HG03520 (cell line): ENCODE results near the gene USH1C.

ENCODE experiments used
- ATAC-seq: cut with Tn5 transposase; IDR thresholded peaks from one replicate; pipeline ENCODE4 v1.9.1; 2021; ENCODE audit warnings: mild to moderate bottlenecking, moderate library complexity; ENCODE audit not compliant: unreplicated experiment

Gene USH1C

DNA sequence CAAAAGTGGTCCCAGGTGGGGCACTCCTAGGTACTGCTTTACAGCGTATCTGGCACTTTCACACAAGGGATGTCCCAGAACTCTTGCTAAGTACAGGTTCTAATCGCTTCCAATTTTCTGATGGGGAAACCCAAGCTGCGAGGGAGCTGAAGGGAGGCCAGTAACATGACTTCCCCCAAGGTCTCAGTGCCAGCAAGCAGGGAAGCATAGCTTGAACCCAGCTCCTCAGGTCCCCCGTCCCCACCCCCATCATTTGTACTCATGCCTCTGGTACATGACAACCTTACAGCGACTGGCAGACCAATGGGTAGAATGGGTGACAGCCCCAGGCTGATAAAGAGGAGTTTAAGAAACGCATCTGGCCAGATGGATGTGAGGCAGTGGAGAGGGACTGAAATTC is 66.9 kb downstream of the USH1C start:
- no peak for ATAC-seq

DNA sequence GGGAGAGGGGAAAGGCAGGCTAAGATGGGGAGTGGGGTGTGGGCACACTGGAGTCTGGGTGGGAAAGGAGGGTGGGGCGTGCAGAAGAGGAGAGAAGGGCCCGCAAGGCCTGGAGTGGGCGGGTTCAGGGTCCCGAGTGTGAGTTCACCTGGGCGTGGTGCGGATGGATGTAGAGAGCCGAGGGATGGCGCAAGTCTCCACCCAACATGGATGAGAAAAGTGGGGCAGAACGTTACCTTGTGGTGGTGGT is 67.2 kb downstream of the USH1C start:
- ATAC-seq, result no peak

DNA sequence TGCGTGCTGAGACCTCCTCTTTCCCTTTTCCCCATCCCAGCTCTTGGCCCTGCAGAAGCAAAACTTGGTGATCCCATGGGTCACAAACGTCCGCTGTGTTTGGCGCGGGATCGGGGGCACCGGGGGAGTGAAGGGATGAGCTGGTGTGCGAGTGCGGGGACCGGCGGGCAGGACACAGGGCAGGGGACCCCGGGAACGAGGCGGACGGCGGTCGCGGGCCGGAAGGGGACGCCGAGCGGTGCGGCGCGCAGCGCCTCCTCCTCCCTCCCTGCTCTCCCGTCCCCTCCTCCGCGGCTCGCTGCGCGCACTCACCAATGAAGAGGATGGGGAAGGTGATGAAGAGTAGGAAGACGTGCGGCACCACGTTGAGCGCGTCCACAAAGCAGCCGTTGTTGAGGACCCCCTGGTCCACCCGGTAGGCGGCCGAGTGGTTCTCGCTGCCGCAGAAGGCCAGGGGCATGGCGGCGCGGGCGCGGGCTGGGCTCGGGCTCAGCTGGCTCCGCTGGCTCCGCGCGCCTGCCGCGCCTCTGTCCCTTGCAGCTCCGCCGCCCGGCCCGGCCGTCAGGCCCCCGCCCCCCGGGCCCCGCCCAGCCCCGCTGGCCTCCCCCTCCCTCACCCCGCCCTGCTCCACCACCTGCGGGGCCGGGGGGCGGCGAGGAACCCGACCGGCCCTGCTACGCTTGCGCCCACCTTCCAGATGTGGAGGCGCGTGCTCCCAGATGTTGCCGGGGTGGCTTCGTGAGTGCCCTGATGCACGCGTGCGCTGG is 67.7 kb downstream of the USH1C start, which contains the start of gene ABCC8:
Gene ABCC8, minus strand, starts transcription at position 529 of the 767 bp plus-strand sequence. Its CDS starts 69 bp downstream, at position 460.
- no peak for ATAC-seq

DNA sequence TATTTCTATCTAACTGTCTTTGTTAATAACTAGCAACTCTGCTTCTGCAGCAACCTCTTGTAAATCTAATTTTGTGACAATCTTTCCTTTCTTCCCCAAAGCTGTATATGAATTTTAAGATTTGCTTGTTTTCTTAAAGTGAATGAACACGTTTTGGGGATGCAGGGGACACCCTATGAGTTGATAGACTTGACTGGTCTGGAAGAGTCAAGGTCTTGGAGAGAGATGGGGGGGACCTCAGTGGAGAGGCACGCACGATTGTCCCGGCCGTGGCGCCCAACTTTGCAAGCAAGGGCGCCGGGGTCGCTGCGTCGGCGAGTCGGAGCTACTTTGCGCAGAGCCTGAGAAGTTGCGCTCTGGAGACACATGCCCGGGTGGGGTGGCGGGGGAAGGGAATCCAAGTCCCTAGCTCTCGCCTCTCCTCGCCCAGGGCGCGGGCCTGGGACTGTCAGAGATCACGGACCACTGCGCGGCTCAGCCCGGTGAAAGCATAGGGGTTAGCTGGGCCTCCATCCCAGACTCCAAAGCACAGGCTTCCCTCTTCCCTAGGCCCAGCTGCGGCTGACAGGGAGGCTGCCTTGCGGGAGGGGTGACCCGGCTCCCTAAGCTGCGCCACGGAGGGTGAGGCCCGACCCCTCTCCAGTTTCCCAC is 68.4 kb downstream of the USH1C start:
- ATAC-seq, result no peak

DNA sequence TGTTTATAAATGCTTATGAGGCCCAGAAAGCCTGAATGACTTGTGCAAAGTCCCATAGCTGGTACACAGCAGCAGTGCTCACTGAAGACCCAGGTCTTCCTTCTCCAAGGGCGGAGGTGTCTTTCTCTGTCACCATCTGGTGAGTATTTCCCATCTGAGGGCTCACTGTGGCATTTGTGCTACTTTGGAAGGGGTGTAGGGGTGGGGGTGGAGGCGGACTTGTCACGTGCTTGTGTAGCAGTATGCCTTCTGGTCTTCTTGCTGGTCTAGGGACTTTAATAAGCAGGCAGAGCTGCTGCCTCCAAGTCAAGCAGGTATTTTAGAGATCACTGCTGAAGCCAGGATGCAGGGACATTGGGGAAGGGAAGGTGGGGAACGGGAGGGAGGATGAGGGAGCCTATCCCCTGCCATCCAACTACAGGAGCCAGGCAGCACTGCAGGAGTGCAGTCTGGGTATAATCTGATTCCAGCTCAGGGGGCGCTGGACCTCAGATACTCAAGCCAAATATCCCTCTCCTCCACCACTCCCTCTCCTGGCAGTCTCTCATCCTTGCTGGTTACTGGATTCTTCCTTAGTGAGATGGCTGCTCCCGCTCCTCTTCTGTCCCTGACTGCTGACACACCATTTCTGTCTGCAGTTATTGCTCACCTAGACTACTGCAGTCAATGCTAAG is 71.0 kb downstream of the USH1C start:
- ATAC-seq, result no peak

DNA sequence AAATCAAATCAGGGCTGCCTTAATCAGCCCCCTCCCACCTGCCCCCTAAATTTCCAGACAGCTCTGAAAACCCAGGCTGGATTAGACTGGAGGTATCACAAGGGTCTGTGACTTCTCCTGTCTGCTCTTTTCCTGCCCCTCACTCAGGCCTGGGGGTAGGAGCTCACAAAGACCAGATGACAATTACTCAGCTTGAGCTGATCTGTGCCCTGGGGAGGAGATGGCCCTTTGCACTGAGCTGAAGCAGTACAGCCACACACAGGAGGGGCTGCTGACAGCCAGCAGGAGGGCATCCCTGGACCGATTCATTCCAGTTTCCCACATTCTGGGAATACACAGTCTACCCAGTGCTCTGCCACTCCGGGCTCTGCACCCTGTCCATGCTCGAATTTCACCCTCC is 71.7 kb downstream of the USH1C start:
- no peak for ATAC-seq

DNA sequence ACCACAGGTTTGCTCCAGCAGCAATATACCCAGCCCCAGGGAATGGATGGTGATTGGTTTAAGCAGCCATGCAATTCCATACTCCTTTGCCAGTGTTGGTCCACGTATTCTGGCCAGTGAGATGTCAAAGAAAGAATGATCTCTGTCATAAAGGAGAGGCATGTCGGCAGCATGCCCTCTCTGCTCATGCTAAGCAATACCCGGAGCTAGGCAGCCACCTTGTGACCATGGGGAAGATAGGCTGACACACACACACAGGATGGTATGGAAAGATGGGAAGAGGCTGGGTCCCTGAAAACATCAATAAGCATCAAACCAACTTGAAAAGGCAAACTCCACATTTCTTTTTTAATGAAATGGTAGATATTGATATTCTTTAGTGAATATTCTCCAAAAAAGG is 72.7 kb downstream of the USH1C start:
- ATAC-seq, result no peak

DNA sequence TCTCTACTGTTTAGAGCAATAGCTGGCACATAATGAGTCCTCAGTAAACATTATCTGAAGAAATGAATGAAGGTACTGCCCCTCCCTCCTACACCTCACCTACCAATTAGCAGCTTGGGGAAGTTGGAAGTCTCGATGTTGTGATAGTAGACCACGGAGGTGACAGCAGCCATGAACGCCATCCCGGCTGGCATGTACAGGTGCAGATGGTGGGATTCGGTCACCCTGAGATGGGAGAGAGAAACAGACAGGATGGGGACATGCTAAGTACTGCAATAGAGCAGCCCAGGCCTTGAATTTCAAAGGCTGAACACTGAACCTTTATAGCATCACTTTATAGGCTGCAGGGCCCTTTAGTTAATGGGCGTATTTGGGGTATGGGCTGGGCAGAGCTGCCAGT is 74.2 kb downstream of the USH1C start:
- ATAC-seq, result no peak

DNA sequence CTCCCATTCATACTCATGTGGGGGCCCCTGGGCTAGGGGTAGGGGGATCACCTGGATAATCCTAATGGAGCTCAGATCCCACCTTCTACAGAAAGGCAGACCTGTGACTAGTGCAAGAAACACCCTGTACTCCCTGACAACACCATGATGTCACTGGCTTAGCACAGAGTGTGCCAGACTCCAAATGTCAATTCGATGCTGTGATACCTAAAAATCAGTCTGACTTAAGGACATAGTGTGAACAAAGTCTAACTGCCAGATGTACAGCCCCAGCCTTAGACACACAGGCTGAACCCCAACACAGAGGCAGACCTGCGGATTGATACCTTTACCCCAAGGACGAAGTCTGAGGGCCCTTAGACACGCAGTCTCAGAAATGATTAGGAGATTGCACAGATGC is 76.1 kb downstream of the USH1C start:
- no peak for ATAC-seq

DNA sequence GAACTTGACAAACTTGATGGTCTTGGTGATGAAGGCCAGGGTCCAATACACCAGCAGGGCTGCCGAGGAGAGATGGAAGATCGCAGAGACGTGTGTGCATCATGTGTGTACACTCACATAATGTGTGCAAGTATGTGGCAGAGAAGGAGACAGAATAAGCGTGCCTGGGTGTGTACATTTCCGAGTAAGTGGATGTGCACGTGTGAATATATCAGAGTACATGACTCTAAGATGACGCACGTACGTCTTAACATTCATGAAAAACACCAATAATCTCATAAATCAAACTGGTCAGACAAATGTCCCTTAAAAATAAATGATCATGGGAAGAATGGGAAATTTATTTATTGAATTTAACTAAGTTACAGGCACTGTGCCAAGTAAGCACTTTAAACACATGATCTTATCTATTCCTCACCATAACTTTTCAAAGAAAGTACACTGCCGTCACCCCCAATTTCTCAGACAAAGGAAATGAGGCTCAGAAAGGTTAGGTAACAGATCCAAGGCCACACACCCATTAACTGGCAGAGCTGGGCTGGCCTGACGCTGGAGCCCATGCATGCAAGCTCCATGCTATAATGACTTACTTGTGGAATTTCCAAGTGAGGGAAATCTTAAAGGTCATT is 80.6 kb downstream of the USH1C start:
- no peak for ATAC-seq

DNA sequence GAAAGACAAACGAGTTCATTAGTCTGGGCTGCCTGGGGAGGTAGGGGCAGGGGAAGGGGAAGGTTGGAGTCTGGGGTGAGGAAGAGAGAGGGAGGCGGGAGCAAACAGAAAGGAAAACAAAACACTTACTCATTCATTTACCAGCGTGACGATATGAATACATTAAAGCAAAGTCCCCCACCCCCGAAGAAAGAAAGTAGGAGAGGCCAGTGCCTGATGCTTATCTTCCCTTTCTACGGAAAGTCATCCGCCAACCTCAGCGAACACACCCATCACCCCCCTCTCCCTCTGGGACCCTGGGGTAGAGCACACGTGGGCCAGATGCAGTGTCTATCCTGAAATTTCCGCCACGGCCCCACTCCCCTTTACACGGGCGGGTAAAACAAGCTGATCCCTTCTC is 81.3 kb downstream of the USH1C start:
- ATAC-seq, result no peak

DNA sequence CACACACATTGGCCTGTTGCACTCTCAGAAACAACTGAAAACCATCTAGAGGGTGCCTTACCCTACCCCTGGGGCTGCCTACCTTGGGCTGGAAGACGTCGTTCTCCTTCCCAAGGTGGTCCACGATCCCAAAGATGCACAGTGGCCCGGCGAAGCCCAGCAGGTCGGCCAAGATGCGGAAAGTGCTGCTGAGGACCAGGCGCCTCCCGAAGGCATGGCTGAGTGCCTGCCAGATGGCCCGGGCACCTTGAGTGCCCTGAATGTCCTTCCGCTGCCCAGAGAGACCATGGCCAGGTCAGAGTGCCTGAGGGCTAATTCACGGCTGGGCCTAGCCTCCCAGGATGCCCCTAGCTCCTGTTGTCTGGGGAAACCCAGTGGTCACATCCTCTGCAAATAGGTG is 83.8 kb downstream of the USH1C start:
- no peak for ATAC-seq

DNA sequence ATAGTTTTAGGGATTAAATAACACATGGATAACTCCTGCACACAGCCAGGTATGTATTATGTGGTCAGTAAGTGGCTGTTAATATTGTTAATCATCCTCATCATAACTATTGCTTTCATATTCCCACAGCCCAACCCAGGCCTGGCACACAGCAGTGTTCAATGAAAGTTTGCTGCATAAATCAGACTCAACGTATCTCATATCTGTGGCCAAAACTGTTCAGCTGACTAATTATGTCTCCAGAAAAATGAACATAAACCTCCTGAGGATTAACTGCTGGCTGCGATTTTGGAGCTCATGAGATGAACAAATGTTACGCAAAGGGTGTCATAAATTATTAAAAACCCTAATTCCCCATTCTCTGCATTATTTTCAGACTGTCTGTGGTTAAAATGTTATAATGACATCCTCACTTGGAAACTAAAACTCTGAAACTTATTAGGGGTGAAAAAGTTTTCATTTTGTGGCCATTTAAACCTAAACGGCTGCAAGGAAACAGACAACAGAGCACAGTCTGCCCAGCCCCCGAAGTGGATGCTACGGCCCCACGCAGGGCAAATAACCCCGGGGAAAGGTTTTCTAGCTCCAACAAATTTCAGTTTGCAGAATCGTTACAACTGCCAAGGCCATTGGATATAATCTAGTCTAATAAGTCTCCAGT is 84.8 kb downstream of the USH1C start:
- ATAC-seq, result no peak

DNA sequence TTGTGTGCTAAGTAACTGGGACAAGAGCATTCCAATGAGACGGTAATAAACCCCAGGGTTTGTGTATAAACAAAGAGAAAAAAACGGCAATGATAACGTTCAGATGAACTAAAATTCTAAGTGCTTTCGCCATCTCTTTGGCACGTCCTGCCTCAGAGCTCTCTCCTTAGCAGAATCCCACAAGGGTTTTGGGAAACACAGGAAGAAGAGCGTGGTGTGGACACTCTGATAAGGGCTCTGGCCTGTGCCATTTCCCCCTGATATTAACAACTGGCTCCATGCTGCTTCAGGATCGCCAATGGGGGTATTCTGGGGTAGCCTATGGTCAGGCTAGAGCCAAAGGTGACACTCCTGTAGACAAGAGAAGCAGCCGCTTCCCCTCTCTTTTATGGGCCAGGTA is 85.9 kb downstream of the USH1C start:
- no peak for ATAC-seq

DNA sequence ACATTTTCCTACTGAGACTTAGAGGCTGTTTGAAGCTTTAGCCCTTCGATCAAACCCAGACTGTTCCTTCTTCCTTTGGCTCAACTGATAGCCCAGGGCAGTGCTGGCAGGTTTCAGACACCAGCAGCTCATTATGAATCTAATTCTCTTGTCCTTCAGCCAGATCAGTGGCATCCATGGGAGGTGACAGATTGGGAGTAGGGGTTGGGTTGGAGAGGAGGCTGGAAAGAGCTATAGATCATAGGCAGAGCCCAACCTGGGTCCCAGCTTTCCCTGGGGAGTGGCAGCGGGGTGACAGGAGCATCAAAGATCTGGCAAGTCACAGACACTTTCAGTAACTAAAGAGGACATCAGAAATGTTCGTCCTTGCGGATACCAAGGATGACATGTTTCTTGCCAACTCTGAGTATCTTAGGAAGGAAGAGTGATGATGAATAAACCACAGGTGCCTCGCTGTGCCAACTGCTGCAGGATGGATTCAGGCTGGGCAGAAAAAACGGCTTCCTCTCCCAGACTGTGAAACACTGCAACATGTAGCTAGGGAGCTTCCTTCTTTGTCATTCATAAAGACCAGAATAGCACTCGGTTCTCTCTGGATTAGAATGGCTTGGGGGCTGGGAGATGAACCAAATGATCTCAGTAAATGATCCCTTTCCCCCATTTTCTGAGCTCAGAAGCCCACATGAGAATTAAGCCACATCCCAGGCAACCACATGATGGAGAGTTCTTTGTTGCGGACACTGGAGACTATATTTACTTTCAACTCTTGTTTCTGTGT is 86.6 kb downstream of the USH1C start:
- ATAC-seq, result no peak

DNA sequence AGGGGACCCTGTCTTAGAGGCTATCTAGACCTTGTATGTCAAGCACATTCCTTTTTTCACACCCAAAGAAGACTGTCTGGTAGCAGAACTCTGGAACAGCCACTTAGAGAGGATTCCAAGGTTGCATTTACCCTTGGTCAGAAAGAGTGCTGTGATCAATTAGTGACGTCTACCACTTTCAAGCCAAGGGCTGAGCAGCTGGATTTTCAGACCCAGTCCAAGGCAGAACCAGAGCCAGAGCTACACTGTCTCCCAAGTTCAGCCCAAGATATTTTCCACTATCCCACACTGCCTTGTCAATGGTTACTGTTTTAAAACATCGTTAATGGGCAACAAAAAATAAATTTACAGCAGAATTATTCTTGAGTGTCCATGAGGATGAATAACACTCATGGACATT is 91.5 kb downstream of the USH1C start:
- no peak for ATAC-seq

DNA sequence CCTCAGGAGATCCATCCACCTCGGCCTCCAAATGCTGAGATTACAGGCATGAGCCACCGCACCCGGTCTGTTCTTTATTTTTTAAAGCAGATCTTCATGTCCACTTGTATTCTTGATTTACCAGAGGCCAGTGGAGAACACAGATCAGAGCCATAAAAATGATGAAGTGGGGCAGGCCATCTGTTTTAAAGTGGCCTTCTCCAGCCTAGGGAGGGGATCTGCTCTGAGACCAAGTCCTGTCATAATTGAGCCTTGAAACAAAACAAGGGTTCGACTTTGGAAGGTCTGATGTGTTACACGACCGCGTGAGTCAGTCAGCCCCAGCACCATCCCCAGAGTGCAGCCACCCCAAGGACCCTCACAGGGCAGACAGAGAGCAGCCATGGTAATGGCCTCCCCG is 95.1 kb downstream of the USH1C start:
- no peak for ATAC-seq

DNA sequence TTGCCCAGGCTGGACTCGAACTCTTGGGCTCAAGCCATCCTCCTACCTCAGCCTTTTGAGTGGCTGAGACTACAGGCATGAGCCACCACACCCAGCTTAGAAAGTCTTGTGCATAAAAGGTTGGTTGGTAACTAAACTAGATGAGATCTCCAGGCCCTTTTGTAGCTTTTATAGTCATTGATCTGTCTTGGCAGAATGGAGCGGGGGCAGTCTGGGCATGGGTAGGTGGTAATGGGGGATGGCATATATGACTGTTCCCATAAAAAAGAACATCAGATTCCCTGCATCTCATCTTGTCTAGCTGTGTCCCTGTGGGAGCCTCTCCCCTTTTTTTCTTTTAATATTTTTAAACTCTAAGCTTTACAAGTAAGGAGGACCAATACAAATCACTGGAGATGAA is 97.7 kb downstream of the USH1C start:
- ATAC-seq, result no peak

DNA sequence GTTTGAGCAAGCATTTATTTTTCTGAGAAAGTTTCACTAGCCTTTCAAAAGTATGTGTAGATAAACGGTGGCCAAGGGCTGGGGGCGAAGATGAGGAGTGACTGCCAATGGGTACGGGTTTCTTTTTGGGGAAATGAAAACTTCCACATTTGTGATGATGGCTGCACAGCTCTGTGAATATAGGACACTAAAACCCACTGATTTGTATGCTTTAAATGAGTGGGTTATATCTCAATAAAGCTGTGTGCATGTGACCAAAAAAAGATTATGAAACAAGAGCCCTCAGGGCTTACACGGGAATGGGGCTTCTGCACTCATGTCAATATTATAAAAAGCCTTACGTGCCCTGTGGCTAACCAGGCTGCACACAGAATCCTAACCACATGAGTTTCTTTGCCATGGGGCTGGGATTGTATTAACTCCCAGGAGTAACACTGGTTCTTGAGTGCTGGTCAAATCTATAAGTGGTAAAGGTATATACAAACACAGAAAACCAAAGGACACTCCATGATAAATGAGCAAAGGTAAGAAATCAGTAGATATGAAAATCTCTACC is 98.9 kb downstream of the USH1C start:
- no peak for ATAC-seq

DNA sequence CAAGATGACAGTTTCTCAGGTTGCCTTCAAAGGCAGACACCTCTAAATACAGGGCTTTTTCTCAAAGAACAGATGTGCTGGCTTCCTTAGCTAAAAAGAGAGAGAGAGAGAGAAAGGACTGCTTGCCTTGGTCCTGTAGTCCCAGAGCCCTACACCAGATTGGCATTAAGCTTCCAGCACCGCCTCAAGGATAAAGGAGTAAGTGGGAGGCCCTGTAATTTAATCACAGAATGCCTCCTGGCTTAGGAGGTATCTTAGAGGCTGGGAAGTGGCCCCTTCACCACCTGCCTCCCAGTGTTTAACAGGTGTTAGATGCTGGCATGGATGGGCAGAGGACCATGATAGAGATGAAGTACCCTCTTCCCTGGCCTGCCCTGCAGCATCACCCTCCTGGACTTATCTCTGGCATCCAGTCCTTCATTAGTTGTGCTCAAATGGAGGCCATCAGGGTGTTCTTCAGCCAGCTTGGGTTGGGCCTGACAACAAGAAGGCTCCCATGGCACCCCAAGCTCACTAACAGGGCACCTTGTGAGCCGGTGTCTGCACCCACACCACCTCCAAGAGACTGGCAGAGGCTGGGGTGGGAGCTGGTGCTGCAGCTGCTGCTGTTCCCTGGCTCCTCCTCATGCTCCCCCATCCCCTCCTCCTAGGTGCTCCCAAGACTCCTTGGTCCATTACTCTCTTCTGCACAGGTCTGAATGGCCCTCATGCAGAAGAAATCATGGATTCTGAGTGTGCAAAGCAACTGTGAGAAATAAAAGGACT is 100.1 kb downstream of the USH1C start:
- no peak for ATAC-seq
